Suppressor macrophage treated with lipopolysaccharide for 1 hour (primary cell): Measurements from ENCODE around the gene STRA8.
A peak's percentile ranks its signal among the peaks of the same experiment; 100 is the strongest.

Experiments used
- DNase-seq, 3 donors: peaks; one replicate each; pipeline ENCODE4 v3.0.0-alpha.2; 2020 to 2022

Gene STRA8

DNA sequence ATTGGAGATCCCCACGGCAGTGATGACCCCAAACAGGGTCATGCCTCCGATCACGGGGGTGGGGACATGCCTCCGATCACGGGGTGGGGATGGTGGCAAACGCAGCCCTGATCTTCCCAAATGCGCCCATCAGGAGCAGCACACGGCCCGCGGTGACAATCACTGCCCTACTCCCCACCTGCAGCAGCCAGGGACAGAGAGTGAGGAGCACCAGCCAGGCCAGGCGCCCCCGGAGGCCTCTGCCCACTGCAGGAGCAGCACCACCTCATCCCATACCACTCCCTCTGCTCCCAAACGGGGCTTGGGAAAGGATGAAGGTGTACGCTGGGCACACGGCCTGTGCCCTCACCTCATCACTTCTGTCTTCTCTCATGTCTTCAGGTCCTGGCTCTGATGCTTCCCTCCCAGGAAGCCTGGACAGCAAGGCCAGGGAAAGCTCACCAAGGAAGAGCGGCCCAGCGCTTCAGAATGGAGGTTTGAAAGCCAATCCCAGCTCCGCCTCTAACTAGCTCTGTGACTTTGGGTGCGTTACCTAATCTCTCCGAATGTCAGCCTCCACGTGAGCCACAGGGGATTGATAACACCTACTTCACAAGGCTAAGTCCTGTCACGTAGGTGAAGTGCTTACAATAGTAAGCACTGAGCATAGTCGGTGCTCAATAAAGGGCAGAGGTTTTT lies 37.1 kb downstream of the STRA8 start:
- DNase-seq: no peak

DNA sequence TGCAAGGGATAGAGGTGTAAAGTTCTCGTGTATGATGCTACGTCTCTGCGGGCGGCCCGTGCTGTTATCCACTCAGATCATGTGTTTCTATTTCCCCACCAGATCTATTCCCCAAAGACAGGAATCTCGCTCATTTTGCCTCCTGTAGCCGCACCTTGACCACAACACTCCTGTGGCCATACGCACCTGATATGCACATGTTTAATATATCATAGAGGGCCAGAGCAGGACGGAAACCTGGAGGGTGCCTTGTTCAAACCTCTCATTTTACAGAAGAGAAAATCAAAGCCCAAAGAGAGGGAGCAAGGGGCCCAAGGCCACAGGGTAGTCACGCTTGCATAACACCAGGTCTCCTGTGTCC lies 37.6 kb downstream of the STRA8 start:
- no peak for DNase-seq

GRCh38 chr7:135272303-135272702 lies 38.7 kb downstream of the STRA8 start:
- no peak for DNase-seq

GRCh38 chr7:135273581-135273980 lies 39.9 kb downstream of the STRA8 start:
- no peak for DNase-seq

GRCh38 chr7:135274495-135275268 lies 41.0 kb downstream of the STRA8 start:
- peak; percentile 80 to 88 (median 87) for DNase-seq

DNA sequence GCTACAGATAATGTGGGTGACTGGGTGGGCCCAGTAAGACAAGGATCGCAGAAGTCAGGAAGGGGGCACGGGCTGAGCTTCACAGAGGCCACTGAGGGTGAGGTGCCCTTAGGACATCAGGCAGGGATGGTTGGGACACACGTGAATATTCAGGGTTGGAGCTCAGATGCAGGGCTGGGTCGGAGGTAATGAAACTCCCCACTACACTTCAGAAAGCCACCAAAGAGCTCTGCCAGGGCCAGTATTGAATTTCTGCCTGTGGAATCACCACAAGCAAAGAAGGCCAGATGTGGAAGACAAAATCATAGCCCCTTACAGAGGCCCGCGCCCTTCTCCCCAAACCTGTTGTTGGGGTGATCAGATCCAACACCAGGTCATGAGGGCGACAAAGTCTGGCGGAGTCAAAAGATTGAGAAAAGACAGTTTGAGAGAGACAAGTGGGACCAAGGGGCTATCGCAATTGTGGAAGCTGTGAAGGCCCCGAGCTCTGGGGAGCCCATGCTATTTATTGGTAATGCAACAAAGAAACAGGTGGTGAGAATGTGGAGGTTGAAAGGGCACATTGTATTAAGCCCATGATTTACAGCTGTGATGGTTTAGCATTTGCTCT lies 42.4 kb downstream of the STRA8 start:
- DNase-seq: no peak

- DNase-seq: no peak
Measured at GRCh38 chr7:135277161-135277560, 43.5 kb downstream of the STRA8 start.

- DNase-seq: peak; percentile 85 to 91 (median 91)
Measured at GRCh38 chr7:135281363-135281949, 47.8 kb downstream of the STRA8 start.

DNA sequence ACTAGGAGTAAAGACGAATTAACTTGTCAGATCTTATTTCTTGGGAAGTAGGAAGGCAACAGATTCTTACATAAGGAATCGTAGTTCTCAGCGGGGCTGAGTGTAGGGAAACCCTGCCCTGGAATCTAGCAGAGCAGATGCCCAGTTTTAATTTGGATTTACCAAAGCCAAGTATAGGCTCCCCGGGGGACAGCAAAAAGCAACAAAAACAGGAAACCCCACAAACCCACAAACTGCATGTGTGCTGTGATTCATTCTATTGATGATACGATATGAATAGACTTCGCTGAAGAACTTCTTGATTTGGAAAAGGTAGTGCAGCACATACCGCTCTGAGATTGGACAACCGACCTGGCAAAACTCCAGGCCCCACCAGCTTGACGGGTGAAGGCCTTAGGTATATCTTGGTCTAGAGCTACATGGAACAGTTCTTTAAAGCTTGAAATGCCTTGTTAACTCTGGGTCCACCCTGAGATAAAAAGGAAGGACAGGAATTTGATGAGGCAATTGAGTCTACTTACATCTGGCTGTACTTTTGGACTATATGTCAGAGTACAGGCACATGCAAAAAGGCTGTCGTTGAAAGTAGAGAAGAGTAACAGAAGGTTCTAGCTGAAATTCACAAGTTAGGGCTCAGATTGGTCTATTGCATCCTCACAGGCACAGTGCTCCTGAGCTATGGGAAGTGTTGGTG lies 49.1 kb downstream of the STRA8 start:
- DNase-seq: peak in 1 of 3 donors; percentile 25

DNA sequence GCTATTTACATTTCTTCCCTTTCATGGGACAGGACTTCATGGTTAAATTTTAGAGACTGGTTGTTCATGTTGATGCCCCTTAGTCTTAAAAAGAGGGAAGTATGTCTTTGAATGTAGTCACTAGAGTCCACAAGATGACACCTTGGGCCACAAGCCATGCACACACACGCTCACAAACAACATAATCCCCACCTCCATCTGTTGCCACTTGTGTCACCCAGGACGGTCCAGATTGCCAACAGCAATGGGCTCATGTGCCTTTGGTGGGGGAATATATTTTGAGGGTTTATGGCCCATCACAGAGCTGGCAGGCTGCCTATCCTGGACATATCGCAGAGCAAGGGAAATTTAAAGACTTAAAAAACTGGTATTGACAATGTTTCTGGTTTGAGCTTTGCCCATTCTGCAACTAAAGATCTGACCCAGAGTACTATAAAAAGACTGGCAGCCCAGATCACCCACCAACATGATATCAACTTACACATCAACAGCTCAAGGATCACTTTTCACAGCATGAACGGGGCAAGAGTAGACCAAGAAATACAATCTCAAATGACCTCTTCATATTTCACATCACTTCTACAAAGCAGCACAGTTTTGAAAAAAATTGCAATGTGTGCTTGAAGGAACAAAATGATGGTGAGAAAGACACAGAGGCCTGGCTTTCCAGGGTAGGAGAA lies 50.5 kb downstream of the STRA8 start:
- DNase-seq: no peak

GRCh38 chr7:135285547-135286233 lies 52.1 kb downstream of the STRA8 start:
- DNase-seq: no peak

DNA sequence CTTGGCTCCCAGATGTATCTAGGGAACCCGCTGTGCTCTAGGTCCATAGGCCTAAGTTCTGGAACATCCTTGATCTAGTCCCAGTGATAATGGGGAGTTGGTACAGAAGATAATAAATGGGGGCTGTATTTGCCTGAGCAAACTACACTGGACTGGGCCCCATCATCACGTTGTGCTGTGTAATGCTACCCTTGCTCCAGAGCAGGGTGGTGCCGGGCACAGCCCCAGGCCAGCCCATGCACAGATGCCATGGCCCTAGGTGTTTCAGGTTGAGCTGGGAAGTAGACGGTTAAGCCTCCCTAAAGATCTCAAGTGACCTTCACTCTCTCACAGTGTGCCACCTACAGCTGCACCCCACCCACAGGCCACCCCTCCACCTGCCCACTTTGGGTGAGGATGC lies 53.2 kb downstream of the STRA8 start:
- DNase-seq: no peak

DNA sequence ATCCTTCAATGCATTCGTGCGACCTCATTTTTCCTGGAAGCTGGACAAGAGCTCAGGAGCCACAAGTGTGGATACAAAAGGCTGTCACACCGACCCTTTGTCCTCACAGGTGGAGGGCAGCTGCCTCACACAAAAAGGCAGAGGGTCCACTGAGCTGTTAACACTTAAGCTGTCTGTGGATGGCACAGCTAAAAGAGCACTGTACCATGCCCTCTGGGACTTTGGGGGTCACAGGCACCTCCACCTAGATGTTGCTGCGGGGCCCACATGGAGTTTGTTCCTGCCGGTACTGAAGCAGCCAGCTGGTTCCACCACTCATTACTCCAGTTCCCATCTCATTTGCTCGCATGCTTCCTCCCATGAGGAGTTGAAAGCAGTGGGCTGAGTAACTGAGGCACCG lies 57.0 kb downstream of the STRA8 start:
- DNase-seq: no peak

DNA sequence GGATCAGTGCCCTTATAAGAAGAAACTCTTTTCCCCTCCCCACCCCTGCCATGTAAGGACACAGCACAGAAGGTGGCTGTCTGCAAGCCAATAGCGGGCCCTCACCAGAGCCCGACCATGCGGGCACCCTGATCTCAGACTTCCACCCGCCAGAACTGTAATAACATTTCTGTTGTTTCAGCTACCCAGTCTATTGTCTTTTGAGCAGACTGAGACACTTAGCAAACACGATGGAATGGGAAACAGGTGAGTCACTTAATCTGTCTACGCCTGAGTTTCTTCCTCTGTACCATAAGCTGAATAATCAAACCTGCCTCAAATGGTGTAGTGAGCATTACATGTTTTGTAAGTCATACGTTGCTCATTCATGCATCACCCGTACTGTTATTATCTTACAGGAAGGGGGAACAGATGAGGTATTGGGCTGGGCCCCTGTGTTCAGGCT lies 58.2 kb downstream of the STRA8 start:
- no peak for DNase-seq

DNA sequence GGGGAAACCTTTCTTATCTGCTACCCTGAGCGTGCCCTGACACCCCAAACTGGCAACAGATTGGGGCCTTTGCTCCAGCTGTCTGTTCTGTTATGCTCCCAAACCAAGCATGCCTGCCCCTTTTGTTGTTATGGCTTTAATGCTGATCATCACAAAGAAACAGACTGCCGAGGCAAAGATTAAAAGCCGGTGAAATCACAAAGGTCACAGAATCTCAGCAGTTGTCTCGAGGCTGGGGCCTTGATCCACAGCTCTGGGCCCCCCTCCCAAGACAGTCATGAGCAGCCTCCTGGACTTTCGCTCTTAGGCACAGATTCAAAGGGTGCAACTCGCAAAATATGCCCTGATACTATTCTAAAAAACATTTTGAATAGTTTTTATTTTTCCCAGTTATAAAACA lies 65.6 kb downstream of the STRA8 start:
- no peak for DNase-seq

DNA sequence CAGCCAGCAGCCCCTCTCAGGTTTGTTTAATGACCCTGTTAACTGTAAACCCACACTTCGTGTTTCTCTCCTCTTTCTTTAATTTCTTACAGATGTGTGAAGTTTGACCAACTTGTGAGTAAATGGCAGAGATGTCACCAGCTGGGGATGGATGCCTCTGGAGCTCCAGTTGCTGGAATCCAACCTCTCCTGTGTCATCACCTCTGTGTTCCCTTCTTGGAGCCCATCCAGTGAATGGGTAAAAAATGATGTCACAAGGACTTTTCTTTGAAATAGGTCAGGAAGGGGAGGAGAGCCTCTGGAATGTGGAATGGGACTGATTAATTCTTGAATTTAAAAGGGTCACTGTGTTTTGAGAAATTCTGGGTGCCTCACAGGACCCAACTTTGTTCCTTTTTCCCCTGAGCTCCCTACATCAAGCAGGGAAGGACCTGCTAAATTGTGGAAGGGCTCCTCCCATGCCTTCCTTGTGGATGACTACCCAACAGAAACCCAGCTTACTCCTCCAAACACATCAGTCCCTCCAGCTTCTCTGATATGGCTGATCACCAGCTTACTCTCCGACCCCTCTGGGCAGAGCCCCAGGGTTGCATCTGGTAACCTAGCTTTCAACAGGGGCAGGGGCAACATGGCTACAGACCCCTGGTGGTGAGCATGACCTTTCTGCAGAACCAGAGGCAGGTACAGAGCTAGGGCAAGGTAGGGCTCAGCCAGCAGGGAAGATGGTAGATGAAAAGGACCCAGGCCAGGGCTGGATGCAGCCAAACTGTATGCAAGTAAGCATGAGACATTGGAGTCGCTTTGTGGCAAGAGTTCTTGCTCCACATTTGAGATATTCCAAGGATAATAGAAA lies 67.5 kb downstream of the STRA8 start:
- DNase-seq: no peak
